Progenitor cell of endocrine pancreas (in vitro differentiated cells): ENCODE measurements around the gene ADAMTSL3. TPM values are rescaled to one million over a fixed set of nuclear protein-coding genes. Genes with fewer than 3 reads are reported as not detected.

Experiments used
- DNase-seq: peaks from one replicate; pipeline ENCODE4 v3.0.0; 2021; ENCODE audit warnings: low spot score; ENCODE audit not compliant: unreplicated experiment
- H3K27ac Mint-ChIP-seq: 2 replicates; pipeline ENCODE4 v1.8.0; 2021; ENCODE audit warnings: mild to moderate bottlenecking, moderate library complexity, mixed read lengths
- H3K27me3 Mint-ChIP-seq: 2 replicates; pipeline ENCODE4 v1.8.0; 2021; ENCODE audit warnings: mixed read lengths
- H3K36me3 Mint-ChIP-seq: 2 replicates; pipeline ENCODE4 v1.8.0; 2022; ENCODE audit warnings: mixed read lengths; ENCODE audit not compliant: insufficient read depth
- H3K4me1 Mint-ChIP-seq: 2 replicates; pipeline ENCODE4 v1.8.0; 2021; ENCODE audit warnings: low read depth, mixed read lengths
- H3K4me3 Mint-ChIP-seq: 2 replicates; pipeline ENCODE4 v1.8.0; 2021; ENCODE audit warnings: low read depth, mild to moderate bottlenecking, moderate library complexity, mixed read lengths
- H3K9me3 Mint-ChIP-seq: 2 replicates; pipeline ENCODE4 v1.8.0; 2021; ENCODE audit warnings: low read depth, mixed read lengths
- CTCF ChIP-seq: fragments of 200-600 bp; sonication (generic); IDR thresholded peaks from one replicate; pipeline ENCODE4 v1.5.0; 2021; ENCODE audit warnings: antibody characterized with exemption, mild to moderate bottlenecking; ENCODE audit not compliant: unreplicated experiment
- total RNA-seq: library from RNA; stranded (reverse); gene quantifications from 2 replicates; pipeline ENCODE4 v1.2.1, GENCODE V29; 2021

ADAMTSL3 gene
- total RNA-seq, 1 donor from 2014 or later = 0.24 TPM

GRCh38 chr15:83954506-83954905, 300.6 kb downstream of the ADAMTSL3 start:
- Mint-ChIP-seq H3K36me3 (no peaks in the 10 kb centered on the region), H3K27ac (no peak overlapping the region), H3K4me1 (no peaks in the 10 kb centered on the region), H3K4me3 (no peak overlapping the region), H3K27me3 (no peaks in the 10 kb centered on the region), H3K9me3 (peaks cover 26% of the 10 kb centered on the region)
- no peak for TF ChIP-seq CTCF
- DNase-seq = no peak

DNA sequence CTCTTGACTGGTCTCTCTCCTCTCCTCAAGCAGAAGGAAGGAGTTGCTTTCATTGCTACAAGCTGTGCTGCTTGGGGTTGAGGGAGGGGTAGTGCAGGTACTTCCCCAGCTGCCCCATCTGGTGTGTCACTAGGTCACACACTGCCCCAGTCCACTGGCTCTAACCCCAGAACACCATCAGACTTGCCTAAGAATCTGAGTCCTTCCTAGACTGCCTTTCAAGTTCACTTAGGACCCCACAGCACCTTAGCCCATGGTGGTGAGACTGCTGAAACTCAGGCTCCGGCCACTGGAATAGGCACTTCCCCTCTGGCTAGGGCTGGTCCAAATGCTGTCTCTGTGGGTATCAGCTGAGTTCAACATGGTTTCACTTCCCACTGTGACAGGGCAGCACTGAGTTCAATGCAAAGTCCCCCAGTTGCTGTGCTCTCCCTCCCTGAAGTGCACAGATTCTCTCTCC, 301.9 kb downstream of the ADAMTSL3 start:
- H3K27me3 Mint-ChIP-seq = no peaks in the 10 kb centered on the region
- H3K4me1 Mint-ChIP-seq = no peaks in the 10 kb centered on the region
- no peak for DNase-seq
- no peak overlapping the region for H3K27ac Mint-ChIP-seq
- H3K4me3 Mint-ChIP-seq = no peak overlapping the region
- TF ChIP-seq CTCF = no peak
- no peaks in the 10 kb centered on the region for H3K36me3 Mint-ChIP-seq
- H3K9me3 Mint-ChIP-seq = peaks cover 18% of the 10 kb centered on the region

DNA sequence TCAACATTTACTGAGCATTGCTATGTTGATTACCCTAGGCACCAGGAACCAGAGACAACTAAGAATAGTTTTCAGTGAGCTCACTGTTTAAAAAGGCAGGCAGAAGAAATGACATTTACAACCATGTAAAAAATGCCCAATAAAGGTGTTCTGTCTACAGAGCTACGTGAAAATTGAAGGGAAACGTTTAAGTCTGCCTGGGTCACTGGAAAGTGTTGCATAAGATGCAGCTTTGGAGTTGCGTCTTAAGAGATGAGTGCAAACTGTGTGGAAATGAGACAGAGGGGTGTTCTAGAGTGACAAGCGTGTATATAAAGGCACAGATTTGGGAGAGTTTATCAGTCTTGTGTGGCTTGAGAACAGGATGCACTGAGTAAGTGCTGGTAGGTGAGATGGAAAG, 303.0 kb downstream of the ADAMTSL3 start:
- Mint-ChIP-seq H3K36me3 (no peaks in the 10 kb centered on the region), H3K27ac (no peak overlapping the region), H3K9me3 (peaks cover 11% of the 10 kb centered on the region), H3K4me3 (no peak overlapping the region), H3K4me1 (no peaks in the 10 kb centered on the region), H3K27me3 (no peaks in the 10 kb centered on the region)
- no peak for TF ChIP-seq CTCF
- DNase-seq = no peak

DNA sequence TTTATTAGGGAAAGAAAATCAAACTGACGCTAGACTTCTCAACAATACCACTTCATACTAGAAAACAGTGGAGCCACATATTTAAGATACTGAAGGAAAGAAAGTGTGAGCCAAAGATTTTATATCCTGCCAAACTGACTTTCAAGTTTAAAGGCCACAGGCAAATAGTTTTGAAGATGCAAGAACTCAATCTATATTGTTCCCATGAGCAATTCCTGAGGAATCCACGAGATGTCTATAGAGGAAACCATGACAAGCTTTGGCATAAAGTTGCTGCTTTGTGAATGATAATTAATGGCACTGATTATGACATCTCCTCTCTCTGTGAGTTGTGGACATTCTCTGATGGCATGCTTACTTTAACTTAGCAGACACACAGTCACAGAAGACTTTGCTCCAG, 305.6 kb downstream of the ADAMTSL3 start:
- no peak overlapping the region for H3K27ac Mint-ChIP-seq
- TF ChIP-seq CTCF = no peak
- no peak overlapping the region for H3K4me3 Mint-ChIP-seq
- H3K27me3 Mint-ChIP-seq = no peaks in the 10 kb centered on the region
- no peaks in the 10 kb centered on the region for H3K4me1 Mint-ChIP-seq
- no peaks in the 10 kb centered on the region for H3K36me3 Mint-ChIP-seq
- H3K9me3 Mint-ChIP-seq = peaks cover 4% of the 10 kb centered on the region
- no peak for DNase-seq

DNA sequence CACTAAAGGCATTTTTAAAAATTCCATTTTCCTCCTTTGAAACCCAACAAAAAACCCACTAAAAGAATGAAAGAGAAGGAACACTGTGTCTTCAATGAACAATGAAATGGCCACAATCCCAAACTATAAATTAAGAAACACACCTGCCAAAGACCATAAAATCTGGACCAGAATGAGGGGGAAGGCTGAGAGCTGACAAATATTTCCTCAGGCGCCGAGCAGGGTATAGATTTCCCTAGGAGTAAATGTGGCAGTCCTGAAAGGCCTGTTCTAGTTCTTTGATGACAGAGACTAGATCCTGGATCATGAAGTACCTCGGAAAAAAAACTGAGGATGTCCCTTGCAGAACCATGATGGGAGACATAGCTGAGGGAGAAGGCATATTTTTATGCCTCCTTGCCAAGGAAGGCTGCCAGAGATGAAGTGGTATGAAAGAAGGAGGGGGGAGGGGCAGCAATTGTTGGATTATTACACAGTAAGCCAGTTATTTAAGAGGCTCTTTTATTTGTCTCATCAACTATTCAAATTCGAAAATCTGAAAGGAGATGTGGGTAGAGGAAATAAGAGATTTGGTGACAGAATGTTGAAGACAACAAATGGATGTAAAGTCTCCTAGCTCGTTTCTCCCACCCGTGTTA, 306.4 kb downstream of the ADAMTSL3 start:
- DNase-seq = no peak
- Mint-ChIP-seq H3K27me3 (no peaks in the 10 kb centered on the region), H3K4me3 (no peak overlapping the region), H3K36me3 (no peaks in the 10 kb centered on the region), H3K9me3 (peaks cover 6% of the 10 kb centered on the region), H3K4me1 (no peaks in the 10 kb centered on the region), H3K27ac (no peak overlapping the region)
- TF ChIP-seq CTCF = no peak
